Astrocyte (in vitro differentiated cells and primary cell): ENCODE data around the gene MAFF. TPM values are rescaled to one million over a fixed set of nuclear protein-coding genes. Genes with fewer than 3 reads are reported as not detected.

Source experiments
- DNase-seq: peaks from one replicate; pipeline ENCODE4 v3.0.0-alpha.2; 2010; ENCODE audit warnings: low read depth
- FAIRE-seq: peaks from 2 replicates; lab custom pipeline; 2011; peaks lifted over from hg19 to GRCh38; lab: Jason Lieb, UNC
- H2AFZ ChIP-seq: 2 replicates; pipeline ENCODE4 v1.6.0; 2012; ENCODE audit warnings: low read depth, low read length, inconsistent platforms
- H3K27ac ChIP-seq: 2 replicates; pipeline ENCODE4 v1.5.1; 2011; ENCODE audit warnings: low read depth, low read length, inconsistent platforms
- H3K27me3 ChIP-seq: 2 replicates; pipeline ENCODE4 v1.6.0; 2011; ENCODE audit warnings: low read length, inconsistent platforms; ENCODE audit not compliant: insufficient read depth
- H3K36me3 ChIP-seq: 2 replicates; pipeline ENCODE4 v1.5.1; 2011; ENCODE audit warnings: low read length, inconsistent platforms; ENCODE audit not compliant: insufficient read depth
- H3K4me1 ChIP-seq: 2 replicates; pipeline ENCODE4 v1.5.1; 2011; ENCODE audit warnings: low read length, inconsistent platforms; ENCODE audit not compliant: insufficient read depth
- H3K4me2 ChIP-seq: 2 replicates; pipeline ENCODE4 v1.6.0; 2012; ENCODE audit warnings: low read length, inconsistent platforms
- H3K4me3 ChIP-seq: 2 replicates; pipeline ENCODE4 v1.5.1; 2011; ENCODE audit warnings: low read depth, mild to moderate bottlenecking, low read length, inconsistent platforms; ENCODE audit not compliant: insufficient read depth
- H3K79me2 ChIP-seq: 2 replicates; pipeline ENCODE4 v1.6.0; 2012; ENCODE audit warnings: mild to moderate bottlenecking, low read length, inconsistent platforms; ENCODE audit not compliant: insufficient read depth
- H3K9ac ChIP-seq: 2 replicates; pipeline ENCODE4 v1.6.0; 2012; ENCODE audit warnings: mild to moderate bottlenecking, low read length, inconsistent platforms
- H3K9me3 ChIP-seq: 2 replicates; pipeline ENCODE4 v1.5.1; 2012; ENCODE audit warnings: low read depth, mild to moderate bottlenecking, low read length, inconsistent platforms; ENCODE audit not compliant: insufficient read depth
- H4K20me1 ChIP-seq: 2 replicates; pipeline ENCODE4 v1.6.0; 2012; ENCODE audit warnings: low read length, inconsistent platforms; ENCODE audit not compliant: insufficient read depth
- H3K27ac Mint-ChIP-seq: one replicate; pipeline ENCODE4 v1.8.0; 2021; ENCODE audit warnings: mild to moderate bottlenecking, mixed read lengths; ENCODE audit not compliant: unreplicated experiment
- H3K27me3 Mint-ChIP-seq: one replicate; pipeline ENCODE4 v1.8.0; 2021; ENCODE audit warnings: low read depth, mixed read lengths; ENCODE audit not compliant: unreplicated experiment
- H3K36me3 Mint-ChIP-seq: one replicate; pipeline ENCODE4 v1.8.0; 2021; ENCODE audit warnings: low read depth, mixed read lengths; ENCODE audit not compliant: unreplicated experiment
- H3K4me1 Mint-ChIP-seq: one replicate; pipeline ENCODE4 v1.8.0; 2021; ENCODE audit warnings: low read depth, mixed read lengths; ENCODE audit not compliant: unreplicated experiment
- H3K4me3 Mint-ChIP-seq: one replicate; pipeline ENCODE4 v1.8.0; 2021; ENCODE audit warnings: mild to moderate bottlenecking, moderate library complexity, mixed read lengths; ENCODE audit not compliant: unreplicated experiment
- H3K9me3 Mint-ChIP-seq: one replicate; pipeline ENCODE4 v1.8.0; 2021; ENCODE audit warnings: mild to moderate bottlenecking, mixed read lengths; ENCODE audit not compliant: unreplicated experiment
- CTCF ChIP-seq: IDR thresholded peaks from 2 replicates; pipeline ENCODE4 v1.5.1; 2011; ENCODE audit warnings: low read depth, mild to moderate bottlenecking, inconsistent platforms, low read length, moderate library complexity; ENCODE audit not compliant: insufficient read depth
- EZH2 ChIP-seq: IDR thresholded peaks from 2 replicates; pipeline ENCODE4 v1.6.1; 2012; ENCODE audit warnings: mild to moderate bottlenecking, low read length, inconsistent platforms; ENCODE audit not compliant: insufficient read depth
- total RNA-seq: library from RNA; stranded (reverse); gene quantifications from 2 replicates; pipeline ENCODE4 v1.2.1, GENCODE V29; 2021

The MAFF gene
- total RNA-seq, 1 donor from 2014 or later: 18.2 TPM

- FAIRE-seq: peak; percentile 66
- Mint-ChIP-seq H3K27me3 (no peaks in the 10 kb centered on the region), H3K27ac (peak overlapping the region; percentile 99), H3K4me3 (peak overlapping the region; percentile 47), H3K4me1 (peaks cover 40% of the 10 kb centered on the region), H3K9me3 (no peaks in the 10 kb centered on the region), H3K36me3 (peaks cover 29% of the 10 kb centered on the region)
- H3K79me2 ChIP-seq: peaks cover 48% of the 10 kb centered on the region
- no peak for TF ChIP-seq EZH2
- no peak for TF ChIP-seq CTCF
- H3K9ac ChIP-seq: peak overlapping the region; percentile 90
- H2AFZ ChIP-seq: peak overlapping the region; percentile 11
- DNase-seq: peak; percentile 94
- H3K9me3 ChIP-seq: no peaks in the 10 kb centered on the region
- peaks cover 13% of the 10 kb centered on the region for H3K36me3 ChIP-seq
- H3K27me3 ChIP-seq: no peaks in the 10 kb centered on the region
- no peak overlapping the region for H3K4me3 ChIP-seq
- peaks cover 45% of the 10 kb centered on the region for H3K4me1 ChIP-seq
- peaks cover 5% of the 10 kb centered on the region for H4K20me1 ChIP-seq
- peak overlapping the region; percentile 99 for H3K27ac ChIP-seq
- peak overlapping the region; percentile 83 for H3K4me2 ChIP-seq
These were observed 37.4 kb downstream of the MAFF start for GRCh38 chr22:38239101-38239761.

- Histone ChIP-seq H3K27ac (peak overlapping the region; percentile 99), H3K4me3 (no peak overlapping the region), H3K36me3 (peaks cover 13% of the 10 kb centered on the region), H3K4me2 (peak overlapping the region; percentile 29), H4K20me1 (peaks cover 5% of the 10 kb centered on the region), H3K79me2 (peaks cover 38% of the 10 kb centered on the region), H3K27me3 (no peaks in the 10 kb centered on the region), H3K9me3 (no peaks in the 10 kb centered on the region), H3K9ac (peak overlapping the region; percentile 90), H2AFZ (no peak overlapping the region), H3K4me1 (peaks cover 45% of the 10 kb centered on the region)
- Mint-ChIP-seq H3K4me1 (peaks cover 40% of the 10 kb centered on the region), H3K27me3 (no peaks in the 10 kb centered on the region), H3K4me3 (peak overlapping the region; percentile 60), H3K36me3 (peaks cover 15% of the 10 kb centered on the region), H3K9me3 (no peaks in the 10 kb centered on the region), H3K27ac (peak overlapping the region; percentile 99)
- no peak for TF ChIP-seq CTCF
- no peak for TF ChIP-seq EZH2
- peak; percentile 89 for FAIRE-seq
- DNase-seq: peak; percentile 94
These were observed 39.0 kb downstream of the MAFF start for GRCh38 chr22:38240734-38241252.
